Upper lobe of left lung (tissue), 6 donors: Measurements from ENCODE around the gene AKR1A1. TPM values are rescaled to one million over a fixed set of nuclear protein-coding genes. Genes with fewer than 3 reads are reported as not detected.
A peak's percentile ranks its signal among the peaks of the same experiment; 100 is the strongest.

ENCODE experiments used
- ATAC-seq, 2 donors: fragments of 200-7000 bp; cut with Tn5 transposase; one replicate each; pipeline ENCODE4 v1.9.1; 2022; ENCODE audit warnings: mild to moderate bottlenecking in 2 of 2, moderate library complexity in 2 of 2; ENCODE audit not compliant: low FRiP score in 2 of 2
- DNase-seq, 2 donors: peaks; one replicate each; pipeline ENCODE4 v3.0.0-alpha.2; 2019 to 2020
- H3K27ac ChIP-seq, 4 donors: fragments of 200-600 bp; sonication (generic); one replicate each; pipeline ENCODE4 v1.5.1; 2016 to 2019
- H3K27me3 ChIP-seq, 4 donors: fragments of 200-600 bp; sonication (generic); one replicate each; pipeline ENCODE4 v1.5.1; 2017 to 2019
- H3K36me3 ChIP-seq, 4 donors: fragments of 200-600 bp; sonication (generic); one replicate each; pipeline ENCODE4 v1.5.1; 2016 to 2019
- H3K4me1 ChIP-seq, 4 donors: fragments of 200-600 bp; sonication (generic); one replicate each; pipeline ENCODE4 v1.5.1; 2018 to 2019
- H3K4me3 ChIP-seq, 4 donors: fragments of 200-600 bp; sonication (generic); one replicate each; pipeline ENCODE4 v1.5.1; 2017 to 2019; ENCODE audit warnings: mild to moderate bottlenecking in 2 of 4, moderate library complexity in 1 of 4
- H3K9me3 ChIP-seq, 4 donors: fragments of 200-600 bp; sonication (generic); one replicate each; pipeline ENCODE4 v1.5.1; 2018 to 2019
- CTCF ChIP-seq, 6 experiments: fragments of 450-650 bp in 4 of 6; fragments of 200-600 bp in 2 of 6; sonication (generic) in 2 of 6; IDR thresholded peaks; one replicate each; pipeline ENCODE4 v1.5.1; 2016 to 2019; ENCODE audit warnings: antibody characterized with exemption in 6 of 6
- EP300 ChIP-seq, 4 donors: sonication (generic); formaldehyde crosslinking; IDR thresholded peaks; one replicate each; pipeline ENCODE4 v1.5.1; 2017; ENCODE audit warnings: antibody characterized with exemption in 4 of 4, control low read depth in 2 of 4
- POLR2A ChIP-seq, 4 donors: fragments of 450-650 bp; IDR thresholded peaks; one replicate each; pipeline ENCODE4 v1.5.1; 2016 to 2017; ENCODE audit warnings: antibody characterized with exemption in 4 of 4, mild to moderate bottlenecking in 2 of 4
- POLR2AphosphoS5 ChIP-seq, 2 donors: sonication (generic); formaldehyde crosslinking; IDR thresholded peaks; one replicate each; pipeline ENCODE4 v1.5.1; 2017; ENCODE audit warnings: antibody characterized with exemption in 2 of 2
- whole genome bisulfite sequencing, 2 donors: methylation state at CpG; one replicate each; pipeline ENCODE4 v1.1.5; 2017 to 2018; 5-methylcytosine and 5-hydroxymethylcytosine counted together
- total RNA-seq, 6 donors: library from RNA; depleted of rRNA in 4 of 6; stranded (reverse); fragments of >200 nt in 4 of 6; gene quantifications; one replicate each; pipeline versions ENCODE4 v1.1.0 to v1.2.1, GENCODE V29; 2016 to 2021
- donor health status: DM: no; HTN: no; CAD: no; lungs with moderate emphysema.
- donor health status: DM: no; HTN: yes; CAD: no; lungs with severe emphysema.

The AKR1A1 gene
- total RNA-seq: 100 to 1,000 TPM in 4 of 6 donors, 10 to 100 TPM in 2; 92.1 to 210 (median 107) TPM

GRCh38 chr1:45550401-45551351 lies at the start of gene AKR1A1:
AKR1A1 (plus strand) TSS chr1:45550826; CDS start chr1:45561795, 10,969 bp downstream.
- Histone ChIP-seq H3K27me3 (no peaks in the 10 kb centered on the region), H3K27ac (peak within 1 kb of the TSS; percentile 72 to 91 (median 80)), H3K36me3 (peaks cover 0 to 14% (median 6%) of the 10 kb centered on the region in 4 donors), H3K4me1 (peaks cover 13 to 35% (median 19%) of the 10 kb centered on the region in 4 donors), H3K9me3 (no peaks in the 10 kb centered on the region), H3K4me3 (peak within 1 kb of the TSS; percentile 42 to 66 (median 59))
- ATAC-seq (peak; percentile 97 to 99), DNase-seq (peak; percentile 93 to 98)
- peak in 3 of 4 donors; percentile 23 to 77 (median 64) for TF ChIP-seq POLR2A (IDR thresholded peaks at IDR 0.05)
- peak; percentile 77 to 82 for TF ChIP-seq POLR2AphosphoS5 (IDR thresholded peaks at IDR 0.05)
- peak in 2 of 6 experiments; percentile 23 to 29 for TF ChIP-seq CTCF (IDR thresholded peaks at IDR 0.05)
- no peak for TF ChIP-seq EP300 (IDR thresholded peaks at IDR 0.05)
- WGBS, 2 donors: 1 to 2% methylated on average over 28 to 47 of the region's 47 CpGs

GRCh38 chr1:45501505-45501859 lies 49.1 kb upstream of the AKR1A1 start:
- Histone ChIP-seq H3K4me3 (no peak overlapping the region), H3K9me3 (no peaks in the 10 kb centered on the region), H3K27ac (no peak overlapping the region), H3K4me1 (peaks cover 6 to 20% (median 10%) of the 10 kb centered on the region in 4 donors), H3K27me3 (no peaks in the 10 kb centered on the region), H3K36me3 (no peaks in the 10 kb centered on the region)
- WGBS, 2 donors: 82 to 89% methylated on average over 2 of the region's 2 CpGs
- no peak for ATAC-seq
- DNase-seq: no peak
- TF ChIP-seq CTCF (IDR thresholded peaks at IDR 0.05) (no peak), POLR2A (IDR thresholded peaks at IDR 0.05) (no peak), EP300 (IDR thresholded peaks at IDR 0.05) (no peak), POLR2AphosphoS5 (IDR thresholded peaks at IDR 0.05) (no peak)

- no peak for ATAC-seq
- Histone ChIP-seq H3K27ac (no peak overlapping the region), H3K27me3 (no peaks in the 10 kb centered on the region), H3K36me3 (peaks cover 0 to 6% (median 3%) of the 10 kb centered on the region in 4 donors), H3K4me1 (peaks cover 9 to 21% (median 15%) of the 10 kb centered on the region in 4 donors), H3K4me3 (no peak overlapping the region), H3K9me3 (no peaks in the 10 kb centered on the region)
- WGBS, 2 donors: 93 to 94% methylated on average over 14 of the region's 14 CpGs
- DNase-seq: no peak
- TF ChIP-seq POLR2A (IDR thresholded peaks at IDR 0.05): no peak
Observed at GRCh38 chr1:45503462-45504360, 46.9 kb upstream of the AKR1A1 start.

GRCh38 chr1:45507195-45507594 lies 43.4 kb upstream of the AKR1A1 start:
- Histone ChIP-seq H3K4me3 (no peak overlapping the region), H3K36me3 (peaks cover 18 to 41% (median 30%) of the 10 kb centered on the region in 4 donors), H3K27me3 (no peaks in the 10 kb centered on the region), H3K4me1 (peaks cover 5 to 12% (median 9%) of the 10 kb centered on the region in 4 donors), H3K9me3 (no peaks in the 10 kb centered on the region), H3K27ac (peak overlapping the region in 1 of 4 donors; percentile 50)
- DNase-seq (no peak), ATAC-seq (peak in 1 of 2 donors; percentile 16)
- WGBS, 2 donors: 92 to 94% methylated on average over 6 of the region's 6 CpGs
- no peak for TF ChIP-seq POLR2AphosphoS5 (IDR thresholded peaks at IDR 0.05)
- no peak for TF ChIP-seq EP300 (IDR thresholded peaks at IDR 0.05)

GRCh38 chr1:45507893-45508292 lies 42.7 kb upstream of the AKR1A1 start:
- Histone ChIP-seq H3K4me3 (no peak overlapping the region), H3K4me1 (peaks cover 5 to 15% (median 11%) of the 10 kb centered on the region in 4 donors), H3K27ac (peak overlapping the region in 3 of 4 donors; percentile 11 to 57 (median 50)), H3K9me3 (no peaks in the 10 kb centered on the region), H3K27me3 (no peaks in the 10 kb centered on the region), H3K36me3 (peaks cover 18 to 48% (median 36%) of the 10 kb centered on the region in 4 donors)
- DNase-seq (no peak), ATAC-seq (no peak)
- TF ChIP-seq POLR2AphosphoS5 (IDR thresholded peaks at IDR 0.05) (no peak), CTCF (IDR thresholded peaks at IDR 0.05) (no peak), POLR2A (IDR thresholded peaks at IDR 0.05) (no peak), EP300 (IDR thresholded peaks at IDR 0.05) (no peak)
- 69 to 94% methylated on average over 3 to 4 of the region's 4 CpGs for WGBS, 2 donors
